GM18909 (cell line): ENCODE data around the gene CSAD.

ENCODE experiments used
- ATAC-seq: cut with Tn5 transposase; IDR thresholded peaks from one replicate; pipeline ENCODE4 v1.9.1; 2021; ENCODE audit warnings: mild to moderate bottlenecking; ENCODE audit not compliant: unreplicated experiment, poor library complexity

Gene CSAD

GRCh38 chr12:53180220-53180930 lies at the start of gene CSAD, which contains the start of gene ZNF740:
Gene CSAD, minus strand, starts transcription at chr12:53180925. Its CDS starts 7,455 bp downstream, at chr12:53173470.
Gene ZNF740, plus strand, starts transcription at chr12:53180722. Its CDS starts 1,262 bp downstream, at chr12:53181984.
- ATAC-seq, result peak; percentile 92

- ATAC-seq, result no peak
These were observed 49.6 kb upstream of the CSAD start for GRCh38 chr12:53230108-53230845.

- no peak for ATAC-seq
These were observed 48.7 kb upstream of the CSAD start for GRCh38 chr12:53229454-53229853.

GRCh38 chr12:53227836-53228235 lies 47.1 kb upstream of the CSAD start:
- no peak for ATAC-seq

GRCh38 chr12:53227341-53227740 lies 46.6 kb upstream of the CSAD start:
- ATAC-seq, result no peak

- no peak for ATAC-seq
These were observed 46.1 kb upstream of the CSAD start for GRCh38 chr12:53226815-53227214.

- no peak for ATAC-seq
These were observed 45.1 kb upstream of the CSAD start for GRCh38 chr12:53225635-53226424.

- no peak for ATAC-seq
These were observed 44.3 kb upstream of the CSAD start for GRCh38 chr12:53224897-53225634.

GRCh38 chr12:53224061-53224896 lies 43.6 kb upstream of the CSAD start:
- ATAC-seq, result no peak

- no peak for ATAC-seq
These were observed 42.8 kb upstream of the CSAD start for GRCh38 chr12:53223389-53224060.

GRCh38 chr12:53222806-53223261 lies 42.1 kb upstream of the CSAD start:
- no peak for ATAC-seq

- no peak for ATAC-seq
These were observed 41.5 kb upstream of the CSAD start for GRCh38 chr12:53222170-53222721.

- peak; percentile 26 for ATAC-seq
These were observed 40.7 kb upstream of the CSAD start for GRCh38 chr12:53221203-53222080.

- ATAC-seq, result peak; percentile 50
These were observed 40.0 kb upstream of the CSAD start for GRCh38 chr12:53220694-53221202.

- ATAC-seq, result peak; percentile 31
These were observed 39.4 kb upstream of the CSAD start for GRCh38 chr12:53219956-53220693.

GRCh38 chr12:53219292-53219955 lies 38.7 kb upstream of the CSAD start:
- peak; percentile 16 for ATAC-seq
